Mammary epithelial cell (primary cell): ENCODE measurements around the gene RHOB.

Experiments
- EZH2 ChIP-seq: IDR thresholded peaks from 2 replicates; pipeline ENCODE4 v1.6.1; 2012; ENCODE audit warnings: low read length, inconsistent platforms, borderline replicate concordance
- TF ChIP-seq, protein P1 (sequence below), 2 donors: IDR thresholded peaks in 1 of 2; conservative IDR thresholded peaks in 1 of 2; 2 replicates each; pipeline ENCODE4 v1.5.1; 2011 to 2012; ENCODE audit warnings: inconsistent platforms in 2 of 2, low read length in 2 of 2, mild to moderate bottlenecking in 2 of 2, control low read depth in 1 of 2, low read depth in 1 of 2; ENCODE audit not compliant: insufficient read depth in 1 of 2; ENCODE audit errors: extremely low read depth in 1 of 2

DNA sequence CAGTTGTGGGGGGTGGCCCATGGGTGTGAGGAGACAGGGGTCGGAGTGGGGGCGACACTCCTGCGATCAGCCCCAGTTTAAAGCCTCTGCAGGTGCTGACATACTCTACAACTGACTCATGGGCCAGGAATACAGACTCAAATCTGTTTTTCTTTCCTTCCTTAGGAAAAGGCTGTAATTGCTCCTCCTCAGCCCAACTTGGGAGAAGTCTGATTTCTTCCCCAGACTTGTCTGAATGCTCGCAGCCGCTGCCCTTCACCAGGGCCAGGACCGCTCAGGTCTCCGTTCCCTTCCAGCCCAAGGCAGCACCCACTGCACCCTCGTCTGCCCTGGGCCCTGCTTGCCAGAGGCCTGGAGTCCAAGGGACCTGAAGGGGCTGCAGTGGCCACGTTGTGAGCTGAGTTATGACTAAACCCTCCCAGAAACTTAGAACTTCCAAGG, 41.3 kb downstream of the RHOB start:
- TF ChIP-seq, protein P1, sequence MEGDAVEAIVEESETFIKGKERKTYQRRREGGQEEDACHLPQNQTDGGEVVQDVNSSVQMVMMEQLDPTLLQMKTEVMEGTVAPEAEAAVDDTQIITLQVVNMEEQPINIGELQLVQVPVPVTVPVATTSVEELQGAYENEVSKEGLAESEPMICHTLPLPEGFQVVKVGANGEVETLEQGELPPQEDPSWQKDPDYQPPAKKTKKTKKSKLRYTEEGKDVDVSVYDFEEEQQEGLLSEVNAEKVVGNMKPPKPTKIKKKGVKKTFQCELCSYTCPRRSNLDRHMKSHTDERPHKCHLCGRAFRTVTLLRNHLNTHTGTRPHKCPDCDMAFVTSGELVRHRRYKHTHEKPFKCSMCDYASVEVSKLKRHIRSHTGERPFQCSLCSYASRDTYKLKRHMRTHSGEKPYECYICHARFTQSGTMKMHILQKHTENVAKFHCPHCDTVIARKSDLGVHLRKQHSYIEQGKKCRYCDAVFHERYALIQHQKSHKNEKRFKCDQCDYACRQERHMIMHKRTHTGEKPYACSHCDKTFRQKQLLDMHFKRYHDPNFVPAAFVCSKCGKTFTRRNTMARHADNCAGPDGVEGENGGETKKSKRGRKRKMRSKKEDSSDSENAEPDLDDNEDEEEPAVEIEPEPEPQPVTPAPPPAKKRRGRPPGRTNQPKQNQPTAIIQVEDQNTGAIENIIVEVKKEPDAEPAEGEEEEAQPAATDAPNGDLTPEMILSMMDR (conservative IDR thresholded peaks at IDR 0.05 in 1 of 2, IDR thresholded peaks at IDR 0.05 in 1 of 2; ENCODE audit: extremely low read depth in 1 of 2, insufficient read depth in 1 of 2, low read depth in 1 of 2, low read length in 2 of 2): no peak
- TF ChIP-seq EZH2: no peak
